Mucosa of rectum (tissue), 2 donors: ENCODE data around the gene COL10A1.

Experiments used
- H3K27ac ChIP-seq, 2 donors: one replicate each; pipeline ENCODE4 v1.7.0; 2013; ENCODE audit warnings: inconsistent platforms in 2 of 2, low read depth in 2 of 2, low read length in 2 of 2
- H3K27me3 ChIP-seq, 2 donors: one replicate each; pipeline ENCODE4 v1.7.0; 2013; ENCODE audit warnings: low read length in 2 of 2; ENCODE audit not compliant: control insufficient read depth in 2 of 2, insufficient read depth in 2 of 2
- H3K36me3 ChIP-seq, 2 donors: one replicate each; pipeline ENCODE4 v1.7.0; 2013; ENCODE audit warnings: low read length in 2 of 2; ENCODE audit not compliant: control insufficient read depth in 2 of 2, insufficient read depth in 2 of 2
- H3K4me1 ChIP-seq, 2 donors: one replicate each; pipeline ENCODE4 v1.7.0; 2013; ENCODE audit warnings: low read length in 2 of 2, mild to moderate bottlenecking in 1 of 2; ENCODE audit not compliant: control insufficient read depth in 2 of 2, insufficient read depth in 2 of 2
- H3K4me3 ChIP-seq, 2 donors: one replicate each; pipeline ENCODE4 v1.7.0; 2013; ENCODE audit warnings: low read length in 2 of 2
- H3K9ac ChIP-seq, 2 donors: one replicate each; pipeline ENCODE4 v1.7.0; 2013; ENCODE audit warnings: low read length in 2 of 2, low read depth in 1 of 2, mild to moderate bottlenecking in 1 of 2
- H3K9me3 ChIP-seq, 2 donors: one replicate each; pipeline ENCODE4 v1.7.0; 2013; ENCODE audit warnings: low read length in 2 of 2; ENCODE audit not compliant: control insufficient read depth in 2 of 2
- donor health status: healthy.
- donor health status: Normal muscosa, but diverticular disease.

COL10A1 gene

GRCh38 chr6:116126032-116126431, at the start of gene COL10A1:
Gene COL10A1 (minus strand): TSS chr6:116126132. CDS start chr6:116125492, 640 bp downstream.
- H3K9ac ChIP-seq, result no peak within 1 kb of the TSS
- H3K36me3 ChIP-seq, result peaks cover 2 to 3% of the 10 kb centered on the region in 2 donors
- H3K9me3 ChIP-seq, result no peaks in the 10 kb centered on the region
- no peak within 1 kb of the TSS for H3K27ac ChIP-seq
- no peaks in the 10 kb centered on the region for H3K27me3 ChIP-seq
- no peak within 1 kb of the TSS for H3K4me3 ChIP-seq
- H3K4me1 ChIP-seq, result no peaks in the 10 kb centered on the region

GRCh38 chr6:116175344-116175743, 49.4 kb upstream of the COL10A1 start:
- no peaks in the 10 kb centered on the region for H3K4me1 ChIP-seq

GRCh38 chr6:116173928-116174327, 48.0 kb upstream of the COL10A1 start:
- no peaks in the 10 kb centered on the region for H3K27me3 ChIP-seq
- peaks cover 2 to 3% of the 10 kb centered on the region in 2 donors for H3K9me3 ChIP-seq
- H3K27ac ChIP-seq, result no peak overlapping the region
- no peaks in the 10 kb centered on the region for H3K36me3 ChIP-seq
- no peak overlapping the region for H3K4me3 ChIP-seq
- no peak overlapping the region for H3K9ac ChIP-seq
- no peaks in the 10 kb centered on the region for H3K4me1 ChIP-seq

More at GRCh38 chr6:116175344-116175743, 49.4 kb upstream of the COL10A1 start:
- H3K9ac ChIP-seq, result no peak overlapping the region
- H3K27ac ChIP-seq, result no peak overlapping the region
- peaks cover 2 to 3% of the 10 kb centered on the region in 2 donors for H3K9me3 ChIP-seq
- H3K27me3 ChIP-seq, result no peaks in the 10 kb centered on the region
- no peak overlapping the region for H3K4me3 ChIP-seq
- no peaks in the 10 kb centered on the region for H3K36me3 ChIP-seq

GRCh38 chr6:116170358-116171057, 44.6 kb upstream of the COL10A1 start:
- Histone ChIP-seq H3K36me3 (no peaks in the 10 kb centered on the region), H3K4me3 (no peak overlapping the region), H3K9ac (no peak overlapping the region), H3K27ac (no peak overlapping the region), H3K27me3 (no peaks in the 10 kb centered on the region), H3K9me3 (peaks cover 2 to 3% of the 10 kb centered on the region in 2 donors), H3K4me1 (no peaks in the 10 kb centered on the region)

GRCh38 chr6:116169880-116170279, 43.9 kb upstream of the COL10A1 start:
- Histone ChIP-seq H3K4me3 (no peak overlapping the region), H3K27ac (no peak overlapping the region), H3K4me1 (no peaks in the 10 kb centered on the region), H3K27me3 (no peaks in the 10 kb centered on the region), H3K36me3 (no peaks in the 10 kb centered on the region), H3K9ac (no peak overlapping the region), H3K9me3 (peaks cover 0 to 3% of the 10 kb centered on the region in 2 donors)

GRCh38 chr6:116168148-116168547, 42.2 kb upstream of the COL10A1 start:
- Histone ChIP-seq H3K9ac (no peak overlapping the region), H3K4me3 (no peak overlapping the region), H3K36me3 (no peaks in the 10 kb centered on the region), H3K27ac (no peak overlapping the region), H3K9me3 (no peaks in the 10 kb centered on the region), H3K4me1 (no peaks in the 10 kb centered on the region), H3K27me3 (no peaks in the 10 kb centered on the region)

GRCh38 chr6:116166369-116166768, 40.4 kb upstream of the COL10A1 start:
- Histone ChIP-seq H3K4me3 (no peak overlapping the region), H3K9ac (no peak overlapping the region), H3K27ac (no peak overlapping the region), H3K36me3 (no peaks in the 10 kb centered on the region), H3K4me1 (no peaks in the 10 kb centered on the region), H3K9me3 (no peaks in the 10 kb centered on the region), H3K27me3 (no peaks in the 10 kb centered on the region)

- H3K9ac ChIP-seq, result no peak overlapping the region
- no peaks in the 10 kb centered on the region for H3K4me1 ChIP-seq
- no peaks in the 10 kb centered on the region for H3K36me3 ChIP-seq
- no peak overlapping the region for H3K27ac ChIP-seq
- no peaks in the 10 kb centered on the region for H3K9me3 ChIP-seq
- no peaks in the 10 kb centered on the region for H3K27me3 ChIP-seq
- H3K4me3 ChIP-seq, result no peak overlapping the region
Observed at GRCh38 chr6:116165596-116165995, 39.7 kb upstream of the COL10A1 start.

GRCh38 chr6:116159782-116160524, 34.0 kb upstream of the COL10A1 start:
- Histone ChIP-seq H3K27me3 (no peaks in the 10 kb centered on the region), H3K4me3 (no peak overlapping the region), H3K4me1 (no peaks in the 10 kb centered on the region), H3K9ac (no peak overlapping the region), H3K27ac (no peak overlapping the region), H3K36me3 (no peaks in the 10 kb centered on the region), H3K9me3 (no peaks in the 10 kb centered on the region)

- no peak overlapping the region for H3K4me3 ChIP-seq
- no peaks in the 10 kb centered on the region for H3K36me3 ChIP-seq
- H3K4me1 ChIP-seq, result no peaks in the 10 kb centered on the region
- no peaks in the 10 kb centered on the region for H3K27me3 ChIP-seq
- H3K9me3 ChIP-seq, result no peaks in the 10 kb centered on the region
- no peak overlapping the region for H3K27ac ChIP-seq
- no peak overlapping the region for H3K9ac ChIP-seq
Observed at GRCh38 chr6:116158641-116159040, 32.7 kb upstream of the COL10A1 start.
